Muscle layer of colon (tissue), 2 donors: ENCODE data around the gene KIF1A.

Source experiments
- H3K27ac ChIP-seq: one replicate; pipeline ENCODE4 v1.7.0; 2013; ENCODE audit warnings: low read depth, mild to moderate bottlenecking, low read length, moderate library complexity
- H3K27me3 ChIP-seq, 2 donors: one replicate each; pipeline ENCODE4 v1.7.0; 2013; ENCODE audit warnings: low read length in 2 of 2, mild to moderate bottlenecking in 2 of 2; ENCODE audit not compliant: insufficient read depth in 2 of 2, control insufficient read depth in 1 of 2
- H3K36me3 ChIP-seq: one replicate; pipeline ENCODE4 v1.7.0; 2013; ENCODE audit warnings: mild to moderate bottlenecking, low read length; ENCODE audit not compliant: insufficient read depth
- H3K4me1 ChIP-seq: one replicate; pipeline ENCODE4 v1.7.0; 2013; ENCODE audit warnings: mild to moderate bottlenecking, low read length; ENCODE audit not compliant: insufficient read depth
- H3K4me3 ChIP-seq, 2 donors: one replicate each; pipeline ENCODE4 v1.7.0; 2013; ENCODE audit warnings: low read length in 2 of 2, low read depth in 1 of 2, mild to moderate bottlenecking in 1 of 2, moderate library complexity in 1 of 2
- H3K9ac ChIP-seq: one replicate; pipeline ENCODE4 v1.7.0; 2013; ENCODE audit warnings: low read length
- H3K9me3 ChIP-seq: one replicate; pipeline ENCODE4 v1.7.0; 2013; ENCODE audit warnings: mild to moderate bottlenecking, low read length
- donor health status: abdominal sarcoma.
- donor health status: Adenocarcinoma of cecum.

Gene KIF1A

DNA sequence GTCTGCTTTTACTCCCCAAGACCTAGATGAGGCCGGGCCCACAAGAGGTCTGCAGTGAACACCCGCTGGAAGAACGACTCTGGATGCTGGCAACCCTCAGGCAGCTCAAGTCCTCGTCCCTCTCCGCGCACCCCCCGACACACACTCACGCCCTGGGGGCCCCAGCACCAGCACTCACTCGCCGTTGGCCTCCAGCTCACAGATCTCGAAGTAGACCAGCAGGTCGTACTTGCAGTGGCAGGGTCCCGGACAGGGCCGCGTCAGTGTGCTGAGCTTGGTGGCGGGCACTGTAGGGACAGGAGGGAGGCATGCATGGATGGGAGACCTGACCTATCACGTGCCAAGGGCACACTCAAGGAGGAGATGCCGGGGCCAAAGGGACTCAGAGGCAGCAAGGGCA, 78.9 kb downstream of the KIF1A start:
- Histone ChIP-seq H3K9ac (no peak overlapping the region), H3K36me3 (no peaks in the 10 kb centered on the region), H3K27me3 (peaks cover 0 to 3% of the 10 kb centered on the region in 2 donors), H3K27ac (no peak overlapping the region), H3K4me1 (peaks cover 10% of the 10 kb centered on the region), H3K9me3 (no peaks in the 10 kb centered on the region), H3K4me3 (no peak overlapping the region)

DNA sequence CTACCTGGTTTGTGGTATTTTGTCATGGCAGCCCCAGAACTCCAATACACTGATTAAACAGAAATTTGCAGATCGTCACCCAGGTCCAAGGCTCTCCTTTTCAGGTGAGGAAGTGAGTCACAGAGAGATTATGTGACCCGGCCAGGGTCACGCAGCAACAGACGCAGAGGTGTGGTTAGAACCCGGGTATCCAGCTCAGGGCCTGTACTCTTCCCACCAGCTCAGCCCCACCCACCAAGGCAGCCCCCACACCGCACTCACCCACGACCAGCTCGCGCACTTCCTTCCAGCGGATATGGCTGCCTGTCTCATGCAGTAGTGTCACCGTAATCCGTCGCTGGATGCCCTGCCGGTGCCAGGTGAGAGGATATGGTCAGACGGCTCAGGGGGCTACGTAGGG, 80.2 kb downstream of the KIF1A start:
- no peaks in the 10 kb centered on the region for H3K36me3 ChIP-seq

GRCh38 chr2:240737958-240738357, 82.1 kb downstream of the KIF1A start:
- H3K27ac ChIP-seq: no peak overlapping the region
- H3K4me1 ChIP-seq: peaks cover 10% of the 10 kb centered on the region
- no peaks in the 10 kb centered on the region for H3K9me3 ChIP-seq
- no peaks in the 10 kb centered on the region for H3K36me3 ChIP-seq
- H3K9ac ChIP-seq: no peak overlapping the region
- H3K27me3 ChIP-seq: peaks cover 0 to 9% of the 10 kb centered on the region in 2 donors
- no peak overlapping the region for H3K4me3 ChIP-seq

More for the DNA sequence above, 80.2 kb downstream of the KIF1A start:
- Histone ChIP-seq H3K27me3 (peaks cover 0 to 9% of the 10 kb centered on the region in 2 donors), H3K4me3 (no peak overlapping the region), H3K9me3 (no peaks in the 10 kb centered on the region), H3K27ac (no peak overlapping the region), H3K9ac (no peak overlapping the region), H3K4me1 (peaks cover 10% of the 10 kb centered on the region)

DNA sequence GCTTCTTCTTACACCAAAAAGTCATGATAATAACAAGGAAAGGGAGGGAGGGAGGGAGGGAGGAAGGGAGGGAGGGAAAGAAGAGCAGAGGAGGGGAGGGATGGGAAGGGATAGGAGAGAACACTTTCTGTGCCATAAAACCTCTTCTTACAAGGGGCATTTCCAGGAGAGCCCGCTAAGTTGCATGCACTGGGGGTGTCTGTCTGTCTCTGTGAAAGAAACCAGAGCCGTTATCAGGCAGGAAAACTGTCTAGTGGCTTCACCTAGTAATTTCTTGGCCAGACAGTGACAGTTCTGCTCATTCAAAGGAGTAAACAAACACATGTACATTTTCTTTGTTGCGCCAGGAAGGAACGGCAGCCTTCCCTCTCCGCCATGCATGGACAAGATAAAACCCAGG, 82.5 kb downstream of the KIF1A start:
- H3K27ac ChIP-seq: no peak overlapping the region
- H3K9me3 ChIP-seq: no peaks in the 10 kb centered on the region
- H3K27me3 ChIP-seq: peaks cover 0 to 9% of the 10 kb centered on the region in 2 donors
- H3K9ac ChIP-seq: no peak overlapping the region
- H3K4me3 ChIP-seq: no peak overlapping the region
- peaks cover 10% of the 10 kb centered on the region for H3K4me1 ChIP-seq
- no peaks in the 10 kb centered on the region for H3K36me3 ChIP-seq

- peaks cover 0 to 9% of the 10 kb centered on the region in 2 donors for H3K27me3 ChIP-seq
- H3K27ac ChIP-seq: no peak overlapping the region
- peaks cover 10% of the 10 kb centered on the region for H3K4me1 ChIP-seq
- H3K9ac ChIP-seq: no peak overlapping the region
- no peaks in the 10 kb centered on the region for H3K36me3 ChIP-seq
- no peaks in the 10 kb centered on the region for H3K9me3 ChIP-seq
- H3K4me3 ChIP-seq: no peak overlapping the region
Observed at GRCh38 chr2:240736281-240737250, 83.5 kb downstream of the KIF1A start.

DNA sequence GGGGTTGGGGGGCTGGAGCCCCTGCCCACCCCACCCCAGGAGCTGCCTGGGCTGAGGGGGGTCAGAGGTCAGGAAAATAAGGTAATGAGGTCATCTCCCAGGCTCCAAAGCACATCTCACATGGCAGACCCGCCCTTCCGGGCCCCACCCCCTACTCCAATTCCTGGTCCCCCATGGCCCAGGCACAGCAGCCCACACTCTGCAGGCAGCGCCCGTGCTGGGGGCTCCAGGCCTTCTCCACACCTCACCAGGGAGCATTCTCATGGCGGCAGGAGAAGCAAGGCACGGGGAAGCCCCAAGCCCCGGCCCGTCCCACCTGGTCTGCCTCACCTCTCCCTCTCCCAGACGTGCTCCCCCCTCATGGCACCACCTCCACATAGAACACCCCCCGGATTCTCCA, 84.5 kb downstream of the KIF1A start:
- Histone ChIP-seq H3K4me3 (no peak overlapping the region), H3K9ac (no peak overlapping the region), H3K36me3 (no peaks in the 10 kb centered on the region), H3K4me1 (peaks cover 10% of the 10 kb centered on the region), H3K27me3 (peaks cover 0 to 9% of the 10 kb centered on the region in 2 donors), H3K27ac (no peak overlapping the region), H3K9me3 (no peaks in the 10 kb centered on the region)

DNA sequence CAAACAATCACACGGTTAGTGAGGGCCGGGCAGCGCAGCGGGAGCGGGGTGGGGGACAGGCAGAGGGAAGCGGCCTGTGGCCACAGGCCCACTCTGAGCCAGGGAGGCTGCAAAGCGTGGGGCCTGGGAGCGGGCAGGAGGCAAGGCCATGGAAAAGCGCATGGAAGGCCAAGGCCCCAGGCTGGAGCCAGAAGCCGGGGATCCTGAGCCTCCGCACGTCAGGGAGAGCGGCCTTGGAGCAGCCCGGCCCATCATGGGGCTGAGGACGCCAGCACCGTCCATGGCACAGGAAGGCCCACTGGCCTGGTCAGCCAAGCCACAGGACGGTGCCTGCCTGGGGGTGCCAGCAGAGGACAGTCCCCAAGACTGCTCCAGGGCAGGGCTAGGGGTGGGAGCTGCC, 85.3 kb downstream of the KIF1A start:
- no peaks in the 10 kb centered on the region for H3K9me3 ChIP-seq
- no peak overlapping the region for H3K9ac ChIP-seq
- H3K27me3 ChIP-seq: peaks cover 0 to 13% of the 10 kb centered on the region in 2 donors
- H3K4me3 ChIP-seq: no peak overlapping the region
- peaks cover 10% of the 10 kb centered on the region for H3K4me1 ChIP-seq
- no peak overlapping the region for H3K27ac ChIP-seq
- H3K36me3 ChIP-seq: no peaks in the 10 kb centered on the region

DNA sequence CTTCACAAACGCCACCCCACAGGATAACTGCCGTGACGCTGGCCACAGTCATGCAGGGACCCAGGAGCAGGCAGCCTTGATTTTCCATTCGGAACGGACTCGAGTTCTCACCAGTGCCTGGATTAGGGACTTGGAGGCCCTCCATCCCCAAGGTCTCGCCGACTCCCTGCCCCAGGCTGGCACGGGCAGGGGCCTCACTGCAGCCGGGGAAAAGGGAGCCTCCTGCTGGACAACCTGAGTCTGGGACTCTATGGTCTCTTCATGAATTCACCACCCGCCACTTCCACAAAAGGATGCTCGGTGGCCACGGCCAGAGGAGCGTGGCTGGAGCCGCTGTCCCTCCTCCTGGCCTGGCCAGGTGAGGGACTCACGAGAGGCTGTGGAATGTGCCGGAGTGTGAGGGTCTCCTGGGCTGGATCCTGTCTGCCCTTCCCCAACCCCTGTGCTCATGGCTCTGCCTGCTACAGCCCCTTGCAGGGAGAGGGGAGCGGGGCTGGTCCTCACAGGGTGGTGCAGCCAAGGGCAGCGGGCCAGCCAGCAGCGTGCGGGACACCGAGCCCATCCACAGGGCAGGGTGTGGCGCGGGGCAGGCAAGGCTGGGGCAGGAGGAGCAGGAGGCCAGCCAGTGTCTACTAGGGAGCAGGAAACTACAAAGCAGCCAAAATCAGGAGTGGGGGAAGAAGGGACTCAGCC, 86.1 kb downstream of the KIF1A start:
- no peaks in the 10 kb centered on the region for H3K9me3 ChIP-seq
- H3K4me3 ChIP-seq: no peak overlapping the region
- H3K36me3 ChIP-seq: no peaks in the 10 kb centered on the region
- H3K27me3 ChIP-seq: peaks cover 0 to 13% of the 10 kb centered on the region in 2 donors
- no peak overlapping the region for H3K27ac ChIP-seq
- peaks cover 10% of the 10 kb centered on the region for H3K4me1 ChIP-seq
- no peak overlapping the region for H3K9ac ChIP-seq

- peaks cover 9% of the 10 kb centered on the region for H3K4me1 ChIP-seq
- peaks cover 0 to 13% of the 10 kb centered on the region in 2 donors for H3K27me3 ChIP-seq
- H3K4me3 ChIP-seq: no peak overlapping the region
- H3K36me3 ChIP-seq: no peaks in the 10 kb centered on the region
- no peaks in the 10 kb centered on the region for H3K9me3 ChIP-seq
- no peak overlapping the region for H3K27ac ChIP-seq
- H3K9ac ChIP-seq: no peak overlapping the region
Observed at GRCh38 chr2:240732911-240733622, 87.0 kb downstream of the KIF1A start.

DNA sequence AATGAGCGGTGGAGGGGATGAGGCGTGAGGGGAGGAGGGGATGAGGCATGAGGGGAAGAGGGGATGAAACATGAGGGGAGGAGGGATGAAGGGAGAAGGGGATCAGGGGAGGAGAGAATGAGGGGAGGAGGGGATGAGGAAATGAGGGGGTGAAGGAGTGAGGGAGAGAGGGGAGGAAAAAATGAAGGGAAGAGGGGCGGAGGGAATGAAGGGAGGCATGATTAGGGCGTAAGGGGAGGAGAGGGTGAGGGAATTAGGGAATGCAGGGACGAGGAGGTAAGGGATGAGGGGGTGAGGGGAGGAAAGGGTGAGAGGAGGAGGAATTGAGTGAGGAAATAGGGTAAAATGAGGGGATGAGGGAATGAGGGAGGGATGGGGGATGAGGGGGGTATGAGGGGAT, 87.8 kb downstream of the KIF1A start:
- Histone ChIP-seq H3K36me3 (no peaks in the 10 kb centered on the region), H3K27ac (no peak overlapping the region), H3K9ac (no peak overlapping the region), H3K27me3 (peaks cover 0 to 13% of the 10 kb centered on the region in 2 donors), H3K4me1 (peaks cover 4% of the 10 kb centered on the region), H3K9me3 (no peaks in the 10 kb centered on the region), H3K4me3 (no peak overlapping the region)

DNA sequence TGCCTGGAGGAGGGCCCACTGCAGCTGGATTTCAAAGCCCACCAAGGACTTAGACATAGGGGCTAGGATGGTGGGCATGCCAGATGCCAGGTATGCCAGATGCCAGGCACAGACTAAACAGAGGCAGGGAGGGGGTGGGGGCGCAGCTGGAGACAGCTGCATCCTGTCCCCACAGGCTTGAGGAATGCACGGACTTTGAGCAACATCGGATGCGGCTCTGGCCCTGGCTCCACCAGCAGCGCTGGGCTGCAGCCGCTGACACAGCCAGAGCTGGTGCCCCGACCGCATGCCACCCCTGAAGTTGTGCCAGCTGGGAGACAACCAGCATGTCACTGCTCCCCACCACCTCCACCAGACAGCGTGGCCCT, 88.9 kb downstream of the KIF1A start:
- H3K36me3 ChIP-seq: no peaks in the 10 kb centered on the region
- no peak overlapping the region for H3K4me3 ChIP-seq
- H3K4me1 ChIP-seq: no peaks in the 10 kb centered on the region
- H3K27me3 ChIP-seq: peaks cover 0 to 10% of the 10 kb centered on the region in 2 donors
- H3K9me3 ChIP-seq: no peaks in the 10 kb centered on the region
- no peak overlapping the region for H3K27ac ChIP-seq
- no peak overlapping the region for H3K9ac ChIP-seq
